GM21381 (cell line): ENCODE results near the gene EXOC5.
"Not testable (repeated sequence)": the region's sequence is repeated elsewhere in the genome, so short reads cannot be mapped to it uniquely, and the experiment has no call there.

ENCODE experiments used
- ATAC-seq: cut with Tn5 transposase; IDR thresholded peaks from one replicate; pipeline ENCODE4 v1.9.1; 2021; ENCODE audit warnings: mild to moderate bottlenecking, moderate library complexity; ENCODE audit not compliant: unreplicated experiment

Gene EXOC5

DNA sequence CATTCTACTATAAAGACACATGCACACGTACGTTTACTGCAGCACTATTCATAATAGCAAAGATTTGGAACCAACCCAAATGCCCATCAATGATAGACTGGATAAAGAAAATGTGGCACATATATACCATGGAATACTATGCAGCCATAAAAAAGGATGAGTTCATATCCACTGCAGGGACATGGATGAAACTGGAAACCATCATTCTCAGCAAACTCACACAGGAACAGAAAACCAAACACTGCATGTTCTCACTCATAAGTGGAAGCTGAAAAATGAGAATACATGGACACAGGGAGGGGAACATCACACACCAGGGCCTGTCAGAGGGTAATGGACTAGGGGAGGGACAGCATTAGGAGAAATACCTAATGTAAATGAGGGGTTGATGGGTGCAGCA is 10.5 kb downstream of the EXOC5 start:
- not testable (repeated sequence) for ATAC-seq

GRCh38 chr14:57254884-57255283 is 13.8 kb downstream of the EXOC5 start:
- ATAC-seq = no peak

DNA sequence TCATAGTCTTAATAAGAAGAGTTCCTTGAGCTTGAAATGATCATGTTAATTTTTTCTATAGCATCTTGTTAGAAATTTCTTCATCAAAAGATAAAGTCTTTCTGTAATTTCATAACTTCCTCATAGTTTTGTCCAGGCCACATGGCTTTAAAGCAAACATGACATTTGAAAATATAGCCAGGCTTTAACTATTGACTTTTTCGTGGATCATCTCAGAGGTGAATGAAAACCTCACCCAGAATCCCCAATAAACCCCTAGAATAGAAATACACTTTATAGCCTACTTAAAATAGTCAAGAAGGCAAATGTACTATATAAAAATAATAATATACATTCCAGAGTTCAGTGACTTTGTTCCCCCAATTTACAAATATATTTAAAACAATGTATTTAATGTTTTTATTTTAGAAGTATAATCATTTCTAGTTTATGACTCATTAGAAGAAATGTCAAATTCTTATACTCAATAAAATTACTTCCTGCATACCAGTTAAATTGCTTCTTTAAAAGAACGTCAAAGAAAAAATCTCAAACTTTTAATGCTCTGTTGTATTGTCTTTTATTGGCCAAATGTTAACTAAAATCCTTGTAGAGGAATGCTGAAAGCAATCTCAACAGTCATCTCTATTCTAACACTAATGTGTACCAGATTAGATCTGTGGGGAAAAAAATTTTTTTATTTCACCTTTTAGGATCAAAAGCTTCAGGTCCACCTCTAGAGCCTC is 21.6 kb downstream of the EXOC5 start:
- ATAC-seq = no peak

- no peak for ATAC-seq
Measured at GRCh38 chr14:57245941-57246340, 22.8 kb downstream of the EXOC5 start.

- no peak for ATAC-seq
Measured at GRCh38 chr14:57244106-57244505, 24.6 kb downstream of the EXOC5 start.

GRCh38 chr14:57243320-57243719 is 25.4 kb downstream of the EXOC5 start:
- no peak for ATAC-seq

DNA sequence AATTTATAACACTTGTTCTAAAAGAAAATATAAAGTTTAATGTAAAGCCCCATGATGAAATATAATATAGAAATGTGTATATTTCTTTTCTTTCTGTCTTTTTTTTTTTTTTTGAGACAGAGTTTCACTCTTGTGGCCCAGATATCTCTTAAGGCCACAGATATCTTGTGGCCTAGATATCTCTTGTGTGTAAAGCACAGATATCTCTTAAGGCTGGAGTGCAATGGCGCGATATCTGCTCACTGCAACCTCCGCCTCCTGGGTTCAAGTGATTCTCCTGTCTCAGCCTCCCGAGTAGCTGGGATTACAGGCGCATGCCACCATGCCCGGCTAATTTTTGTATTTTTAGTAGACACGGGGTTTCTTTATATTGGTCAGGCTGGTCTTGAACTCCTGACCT is 28.6 kb downstream of the EXOC5 start:
- ATAC-seq = not testable (repeated sequence)

DNA sequence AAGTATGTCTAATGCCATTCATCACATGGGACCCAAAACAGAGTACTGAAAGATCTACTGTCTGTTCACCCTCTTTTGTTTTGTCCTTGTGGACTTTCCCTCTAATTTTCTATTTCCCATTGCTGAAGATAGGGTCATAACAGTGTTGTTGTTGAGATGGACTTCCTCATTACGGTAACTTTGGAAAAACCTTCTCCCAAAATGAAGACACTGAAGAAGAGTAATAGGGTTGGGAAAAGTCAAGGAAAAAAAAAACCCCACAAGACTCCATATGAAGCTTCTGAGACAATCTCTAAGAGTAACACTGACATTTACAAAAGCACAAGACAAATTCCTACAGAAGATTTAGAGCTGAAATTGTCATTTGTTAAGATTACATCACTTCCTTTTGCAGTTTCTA is 36.7 kb downstream of the EXOC5 start:
- no peak for ATAC-seq

DNA sequence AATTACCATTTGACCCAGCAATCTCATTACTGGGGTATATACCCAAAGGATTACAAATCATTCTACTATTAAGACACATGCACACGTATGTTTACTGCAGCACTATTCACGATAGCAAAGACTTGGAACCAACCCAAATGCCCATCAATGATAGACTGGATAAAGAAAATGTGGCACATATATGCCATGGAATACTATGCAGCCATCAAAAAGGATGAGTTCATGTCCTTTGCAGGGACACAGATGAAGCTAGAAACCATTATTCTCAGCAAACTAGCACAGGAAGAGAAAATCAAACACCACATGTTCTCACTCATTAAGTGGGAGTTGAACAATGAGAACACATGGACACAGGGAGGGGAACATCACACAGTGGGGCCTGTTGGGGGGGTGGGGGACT is 40.4 kb downstream of the EXOC5 start:
- not testable (repeated sequence) for ATAC-seq

DNA sequence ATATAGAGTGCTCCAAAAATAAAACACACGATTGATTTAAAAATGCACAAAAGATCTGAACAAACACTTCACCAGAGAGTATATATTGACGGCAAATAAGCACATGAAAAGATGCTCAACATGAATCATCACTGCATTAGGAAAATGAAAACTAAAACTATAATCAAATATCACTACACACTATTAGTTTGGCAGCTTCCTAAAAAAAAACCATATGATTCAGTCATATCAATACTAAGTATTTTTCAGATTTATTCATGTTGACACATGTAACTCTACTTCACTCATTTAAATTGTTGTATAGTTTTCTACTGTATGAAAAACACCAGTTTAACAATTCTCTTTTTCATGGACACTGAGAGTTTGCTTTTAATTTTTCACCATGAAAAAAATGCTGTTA is 41.6 kb downstream of the EXOC5 start:
- ATAC-seq = no peak

DNA sequence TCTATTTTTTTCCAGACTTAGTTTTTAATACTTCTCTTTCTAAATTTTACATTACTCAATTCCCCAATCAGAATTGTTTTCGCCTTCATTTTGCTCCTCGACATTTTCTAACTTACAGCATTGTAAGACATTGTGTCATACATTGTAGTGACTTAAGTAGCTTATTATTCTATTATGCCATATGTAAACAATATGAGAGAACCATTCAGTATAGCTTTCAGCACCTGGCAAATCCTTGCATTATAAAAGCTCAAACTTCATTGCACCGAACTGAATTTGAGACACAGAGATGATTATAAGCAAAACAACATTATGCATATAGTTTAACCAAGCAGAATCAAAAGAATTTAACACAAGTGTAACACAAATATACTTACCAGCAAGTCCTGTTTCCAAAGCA is 46.8 kb downstream of the EXOC5 start:
- no peak for ATAC-seq

DNA sequence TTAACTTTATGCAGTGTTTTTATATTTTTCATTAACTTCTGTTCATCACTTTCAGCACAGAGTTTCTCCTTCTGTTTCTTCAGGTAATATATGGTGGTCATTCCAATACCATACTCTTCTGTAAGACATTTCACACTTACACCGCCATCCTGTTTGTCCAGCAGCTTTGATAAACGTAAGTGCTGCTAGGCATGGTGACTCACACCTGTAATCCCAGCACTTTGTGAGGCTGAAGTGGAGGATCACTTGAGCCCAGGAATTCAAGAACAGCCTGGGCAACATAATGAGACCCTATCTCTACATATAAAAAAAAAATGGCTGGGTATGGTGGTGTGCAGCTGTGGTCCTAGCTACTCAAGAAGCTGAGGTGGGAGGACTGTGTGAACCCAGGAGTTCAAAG is 55.8 kb downstream of the EXOC5 start:
- no peak for ATAC-seq

- no peak for ATAC-seq
Measured at GRCh38 chr14:57209561-57209960, 59.1 kb downstream of the EXOC5 start.

- ATAC-seq = no peak
Measured at GRCh38 chr14:57205938-57206337, 62.8 kb downstream of the EXOC5 start.

- ATAC-seq = not testable (repeated sequence)
Measured at GRCh38 chr14:57202672-57203071, 66.0 kb downstream of the EXOC5 start.

DNA sequence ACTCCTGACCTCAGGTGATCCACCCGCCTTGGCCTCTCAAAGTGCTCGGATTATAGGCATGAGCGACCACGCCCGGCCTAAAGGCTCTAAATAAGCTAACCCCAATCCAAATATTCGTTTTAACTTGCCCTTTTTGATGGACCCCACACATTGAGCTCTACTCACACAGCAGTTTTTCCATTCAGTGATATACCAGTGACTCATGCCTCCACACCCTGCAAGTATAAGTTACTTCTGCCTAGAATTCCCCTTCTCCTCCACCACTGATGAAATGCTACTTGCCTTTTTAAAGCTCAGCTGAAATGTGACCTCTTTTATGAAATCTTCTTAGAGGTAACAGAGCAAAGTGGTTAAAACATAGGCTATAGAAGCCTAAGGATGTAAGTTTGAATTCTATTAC is 68.8 kb downstream of the EXOC5 start:
- ATAC-seq = no peak

GRCh38 chr14:57189070-57189469 is 79.6 kb downstream of the EXOC5 start:
- no peak for ATAC-seq

DNA sequence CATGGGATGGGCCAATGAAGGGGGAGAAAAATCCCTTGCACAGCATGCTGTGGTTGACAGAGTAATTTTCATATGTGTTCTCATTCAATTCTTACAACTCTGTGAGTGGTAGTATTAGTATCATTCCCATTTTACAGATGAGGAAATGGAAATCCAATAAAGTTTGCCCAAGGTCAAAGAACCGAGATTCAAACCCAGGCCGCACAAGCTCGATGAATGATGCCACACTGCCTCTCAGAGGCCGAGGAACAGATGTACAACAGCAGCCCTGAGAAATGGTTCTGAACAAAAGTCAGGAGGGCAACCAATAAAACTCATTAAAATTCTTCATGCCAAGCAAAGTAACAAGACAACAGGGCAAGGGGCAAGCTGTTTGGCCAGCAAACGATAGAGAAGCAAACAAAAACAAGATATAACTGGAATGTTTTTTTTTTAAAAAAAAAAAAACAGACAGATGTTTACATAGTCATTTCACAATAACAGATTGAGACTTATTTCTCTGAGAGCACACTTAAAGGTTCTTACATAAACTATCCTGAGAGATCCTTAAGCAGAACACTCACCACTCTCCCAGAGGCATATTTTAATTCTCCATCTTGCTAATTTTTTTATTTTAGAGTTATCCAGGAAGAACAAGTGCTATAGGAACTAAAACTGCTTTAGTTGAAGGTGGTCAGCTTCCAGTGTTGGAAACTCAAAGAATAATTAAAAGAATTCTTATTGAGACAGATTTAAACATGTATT is 85.8 kb downstream of the EXOC5 start:
- no peak for ATAC-seq

DNA sequence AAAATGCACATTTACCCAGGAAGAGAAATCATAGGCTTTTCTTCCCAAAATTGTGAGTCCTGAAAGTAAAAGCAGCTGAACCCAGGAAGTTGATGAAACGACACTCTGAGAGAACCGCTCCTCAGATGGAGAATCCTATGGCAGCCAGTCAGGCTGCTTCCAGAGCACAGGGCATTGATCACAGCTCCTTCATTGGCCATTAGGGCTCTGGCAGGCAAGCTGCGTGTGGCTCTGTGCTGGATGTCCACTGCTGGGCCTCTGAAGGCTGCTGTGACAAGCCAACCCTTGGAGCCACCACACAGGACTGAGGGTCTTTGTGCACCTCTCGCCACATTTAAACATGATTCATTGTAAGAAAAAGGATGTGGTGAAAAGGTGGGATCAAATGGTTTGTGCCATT is 89.4 kb downstream of the EXOC5 start:
- ATAC-seq = no peak

DNA sequence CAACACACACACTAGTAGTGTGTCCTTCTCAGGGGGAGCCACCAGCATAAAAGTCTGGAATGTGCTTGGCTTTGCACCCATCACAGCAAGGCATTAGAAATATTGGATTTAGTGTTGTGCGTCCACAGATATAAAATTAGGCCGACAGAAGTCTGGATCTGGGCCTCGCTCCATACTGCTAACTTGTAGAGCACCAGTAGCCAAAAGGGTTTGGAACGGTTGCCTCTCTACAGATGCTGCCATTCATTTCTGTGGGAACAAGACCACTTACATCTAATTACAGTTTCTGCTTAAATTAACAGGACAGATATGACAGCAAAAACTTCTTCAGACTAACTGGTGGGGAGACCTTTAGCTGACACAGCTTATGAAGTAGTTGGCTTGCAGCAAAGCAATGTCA is 94.2 kb downstream of the EXOC5 start:
- no peak for ATAC-seq

GRCh38 chr14:57171903-57172302 is 96.8 kb downstream of the EXOC5 start:
- ATAC-seq = no peak

DNA sequence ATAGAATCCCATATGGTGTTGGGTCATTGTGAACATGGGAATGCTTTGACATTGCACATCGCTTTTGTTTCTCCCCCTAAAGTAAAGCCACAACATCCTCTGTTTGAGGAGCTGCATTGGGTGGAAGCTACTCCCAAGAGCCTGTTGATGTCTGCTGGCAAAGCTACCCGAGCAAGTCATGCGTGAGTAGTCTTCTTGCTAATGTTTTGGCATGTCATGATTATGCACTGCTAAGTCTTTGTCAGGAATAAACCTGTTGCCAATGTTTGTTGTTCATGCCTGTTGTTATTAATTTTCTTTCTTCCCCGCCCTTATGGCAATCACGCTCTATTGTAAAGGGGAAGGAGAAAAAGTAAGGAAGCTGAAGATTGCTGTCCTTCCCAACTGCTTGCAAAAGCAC is 97.3 kb downstream of the EXOC5 start:
- ATAC-seq = no peak

GRCh38 chr14:57169901-57170300 is 98.8 kb downstream of the EXOC5 start:
- ATAC-seq = no peak
